ENCODE results near the gene SIK3.

GRCh38 chr11:116929414-116930090 lies 168.7 kb downstream of the SIK3 start:
- no peak for TF ChIP-seq CTCF (conservative IDR thresholded peaks at IDR 0.05; ENCODE audit: low read depth, low read length)
- TF ChIP-seq EZH2 (IDR thresholded peaks at IDR 0.05; ENCODE audit: low read length, unreplicated experiment), result no peak
